Measurements from ENCODE around the gene UBE2L3.
"Not testable (repeated sequence)": the region's sequence is repeated elsewhere in the genome, so short reads cannot be mapped to it uniquely, and the experiment has no call there.

- not testable (repeated sequence) for TF ChIP-seq ATF3 (CRISPR knock-in tag; IDR thresholded peaks at IDR 0.05); MAFF (IDR thresholded peaks at IDR 0.05; ENCODE audit: low read depth, low read length); SOX6 (IDR thresholded peaks at IDR 0.05); SOX6 (CRISPR knock-in tag; IDR thresholded peaks at IDR 0.05); ARID4A (CRISPR knock-in tag; IDR thresholded peaks at IDR 0.05; ENCODE audit: borderline replicate concordance); SALL1 (CRISPR knock-in tag; IDR thresholded peaks at IDR 0.05); ESRRA (CRISPR knock-in tag; IDR thresholded peaks at IDR 0.05; ENCODE audit: low read depth); PCBP1 (IDR thresholded peaks at IDR 0.05; ENCODE audit: borderline replicate concordance, low read depth, low read length); CTCF (CRISPR knock-in tag; IDR thresholded peaks at IDR 0.05); USF2 (IDR thresholded peaks at IDR 0.05; ENCODE audit: low read depth, low read length); USF2 (CRISPR knock-in tag; IDR thresholded peaks at IDR 0.05; ENCODE audit: borderline replicate concordance); JARID2 (CRISPR knock-in tag; IDR thresholded peaks at IDR 0.05; ENCODE audit: insufficient replicate concordance); ZNF280B (CRISPR knock-in tag; IDR thresholded peaks at IDR 0.05; ENCODE audit: borderline replicate concordance); ZBTB40 (IDR thresholded peaks at IDR 0.05); ZBTB40 (CRISPR knock-in tag; IDR thresholded peaks at IDR 0.05)
These were observed 69.9 kb downstream of the UBE2L3 start for GRCh38 chr22:21637450-21637849.
